A549 (cell line): ENCODE data around the gene ZNF346.

Experiments
- CEBPB ChIP-seq, 2 experiments: fragments of >200 bp in 1 of 2; sonication (Bioruptor Twin) in 1 of 2; formaldehyde crosslinking in 1 of 2; IDR thresholded peaks; 2 replicates each; pipeline ENCODE4 v1.6.1; 2012 to 2016
- CTCF ChIP-seq: fragments of >200 bp; sonication (Bioruptor Twin); formaldehyde crosslinking; IDR thresholded peaks from 3 replicates; pipeline ENCODE4 v1.5.1; 2016
- EP300 ChIP-seq, 2 experiments: fragments of >200 bp; sonication (Bioruptor Twin); formaldehyde crosslinking; IDR thresholded peaks; 2 replicates in 1 of 2; 3 replicates in 1 of 2; pipeline ENCODE4 v1.6.1; 2016 to 2017
- JUN ChIP-seq, 2 experiments: fragments of >200 bp; sonication (Bioruptor Twin); formaldehyde crosslinking; IDR thresholded peaks; 2 replicates in 1 of 2; 3 replicates in 1 of 2; pipeline ENCODE4 v1.6.1; 2016 to 2017
- JUNB ChIP-seq: fragments of >200 bp; sonication (Bioruptor Twin); formaldehyde crosslinking; IDR thresholded peaks from 2 replicates; pipeline ENCODE4 v1.6.1; 2016
- KDM1A ChIP-seq: fragments of 200-600 bp; sonication (generic); IDR thresholded peaks from 2 replicates; pipeline ENCODE4 v1.6.1; 2016; ENCODE audit warnings: low read depth, mild to moderate bottlenecking
- MAX ChIP-seq: IDR thresholded peaks from 2 replicates; pipeline ENCODE4 v1.6.1; 2012
- POLR2A ChIP-seq: IDR thresholded peaks from 2 replicates; pipeline ENCODE4 v1.6.1; 2012; ENCODE audit warnings: mild to moderate bottlenecking, low read length
- RAD21 ChIP-seq, 2 experiments: fragments of >200 bp in 1 of 2; sonication (Bioruptor Twin) in 1 of 2; formaldehyde crosslinking in 1 of 2; IDR thresholded peaks in 1 of 2; conservative IDR thresholded peaks in 1 of 2; 2 replicates in 1 of 2; 3 replicates in 1 of 2; pipeline ENCODE4 v1.6.1; 2012 to 2018; ENCODE audit warnings: inconsistent platforms in 1 of 2
- REST ChIP-seq: fragments of 200-600 bp; sonication (generic); IDR thresholded peaks from 2 replicates; pipeline ENCODE4 v1.6.1; 2016; ENCODE audit warnings: antibody characterized with exemption, mild to moderate bottlenecking, moderate library complexity
- RFX5 ChIP-seq: fragments of 450-650 bp; IDR thresholded peaks from 2 replicates; pipeline ENCODE4 v1.7.1; 2014; ENCODE audit warnings: antibody characterized with exemption, mild to moderate bottlenecking, moderate library complexity
- SMC3 ChIP-seq: fragments of >200 bp; sonication (Bioruptor Twin); formaldehyde crosslinking; IDR thresholded peaks from 3 replicates; pipeline ENCODE4 v1.6.1; 2018; ENCODE audit warnings: inconsistent platforms
- SREBF2 ChIP-seq: fragments of 450-650 bp; IDR thresholded peaks from 2 replicates; pipeline ENCODE4 v1.6.1; 2014; ENCODE audit warnings: mild to moderate bottlenecking, moderate library complexity
- USF2 ChIP-seq: fragments of 450-650 bp; IDR thresholded peaks from 2 replicates; pipeline ENCODE4 v1.6.1; 2014; ENCODE audit warnings: antibody characterized with exemption

GRCh38 chr5:176987583-176987982 lies 34.9 kb upstream of the ZNF346 start:
- TF ChIP-seq SREBF2 (no peak), CTCF (no peak), POLR2A (no peak), SMC3 (no peak), EP300 (IDR thresholded peaks at IDR 0.05) (no peak), KDM1A (no peak), JUN (IDR thresholded peaks at IDR 0.05) (no peak), CEBPB (IDR thresholded peaks at IDR 0.05) (no peak), RFX5 (no peak), RAD21 (conservative IDR thresholded peaks at IDR 0.05 in 1 of 2, IDR thresholded peaks at IDR 0.05 in 1 of 2) (no peak), JUNB (no peak), REST (no peak), MAX (no peak), USF2 (no peak)
